H9 (cell line): ENCODE data around the gene MMP24OS. TPM values are rescaled to one million over a fixed set of nuclear protein-coding genes. Genes with fewer than 3 reads are reported as not detected.
A peak's percentile ranks its signal among the peaks of the same experiment; 100 is the strongest.

Source experiments
- DNase-seq: peaks from one replicate; pipeline ENCODE4 v3.0.0-alpha.2; 2017
- H2AFZ ChIP-seq: one replicate; pipeline ENCODE4 v1.6.1; 2013; ENCODE audit warnings: mild to moderate bottlenecking, low read length, control low read depth, moderate library complexity
- H2AK5ac ChIP-seq: 2 replicates; pipeline ENCODE4 v1.6.1; 2013; ENCODE audit warnings: low read length, control low read depth, mixed read lengths; ENCODE audit not compliant: insufficient read length
- H2BK120ac ChIP-seq: one replicate; pipeline ENCODE4 v1.6.1; 2013; ENCODE audit warnings: low read depth, mild to moderate bottlenecking, low read length, control low read depth, inconsistent platforms; ENCODE audit not compliant: poor library complexity, severe bottlenecking
- H2BK12ac ChIP-seq: 2 replicates; pipeline ENCODE4 v1.6.1; 2013; ENCODE audit warnings: low read length, control low read depth, mixed read lengths, low read depth; ENCODE audit not compliant: insufficient read length
- H2BK15ac ChIP-seq: 2 replicates; pipeline ENCODE4 v1.6.1; 2013; ENCODE audit warnings: low read depth, low read length, control low read depth
- H2BK20ac ChIP-seq: one replicate; pipeline ENCODE4 v1.6.1; 2013; ENCODE audit warnings: low read depth, mild to moderate bottlenecking, low read length, control low read depth, inconsistent platforms; ENCODE audit not compliant: poor library complexity, severe bottlenecking
- H2BK5ac ChIP-seq: 2 replicates; pipeline ENCODE4 v1.6.1; 2013; ENCODE audit warnings: low read length, control low read depth, mixed read lengths; ENCODE audit not compliant: insufficient read length
- H3K14ac ChIP-seq: 2 replicates; pipeline ENCODE4 v1.6.1; 2013; ENCODE audit warnings: low read length, control low read depth; ENCODE audit not compliant: insufficient read depth
- H3K18ac ChIP-seq: 2 replicates; pipeline ENCODE4 v1.6.1; 2013; ENCODE audit warnings: low read depth, mild to moderate bottlenecking, mixed read lengths, low read length, control low read depth; ENCODE audit not compliant: insufficient read length
- H3K23ac ChIP-seq: 2 replicates; pipeline ENCODE4 v1.6.1; 2013; ENCODE audit warnings: low read length, control low read depth, mixed read lengths, low read depth; ENCODE audit not compliant: insufficient read length
- H3K23me2 ChIP-seq: 2 replicates; pipeline ENCODE4 v1.6.1; 2013; ENCODE audit warnings: low read depth, mild to moderate bottlenecking, mixed read lengths, low read length, control low read depth; ENCODE audit not compliant: insufficient read length, poor library complexity, severe bottlenecking
- H3K27ac ChIP-seq: 2 replicates; pipeline ENCODE4 v1.5.1; 2013; ENCODE audit warnings: low read length, control low read depth, mixed read lengths, low read depth; ENCODE audit not compliant: insufficient read length
- H3K27me3 ChIP-seq: 2 replicates; pipeline ENCODE4 v1.6.1; 2013; ENCODE audit warnings: low read length, control low read depth, inconsistent platforms; ENCODE audit not compliant: insufficient read depth
- H3K4ac ChIP-seq: 2 replicates; pipeline ENCODE4 v1.6.1; 2013; ENCODE audit warnings: low read depth, mild to moderate bottlenecking, control low read depth, inconsistent platforms, low read length, moderate library complexity
- H3K4me1 ChIP-seq: 2 replicates; pipeline ENCODE4 v1.6.1; 2013; ENCODE audit warnings: low read length, control low read depth, inconsistent platforms; ENCODE audit not compliant: insufficient read depth
- H3K4me2 ChIP-seq: 2 replicates; pipeline ENCODE4 v1.6.1; 2013; ENCODE audit warnings: low read length, control low read depth, mixed read lengths; ENCODE audit not compliant: insufficient read length, insufficient read depth
- H3K56ac ChIP-seq: 2 replicates; pipeline ENCODE4 v1.6.1; 2013; ENCODE audit warnings: low read depth, mild to moderate bottlenecking, mixed read lengths, low read length, control low read depth; ENCODE audit not compliant: insufficient read length
- H3K79me1 ChIP-seq: 2 replicates; pipeline ENCODE4 v1.6.1; 2013; ENCODE audit warnings: low read depth, mild to moderate bottlenecking, moderate library complexity, low read length, control low read depth, inconsistent platforms; ENCODE audit not compliant: insufficient read depth, poor library complexity, severe bottlenecking
- H3K79me2 ChIP-seq: 2 replicates; pipeline ENCODE4 v1.6.1; 2013; ENCODE audit warnings: low read length, control low read depth, inconsistent platforms; ENCODE audit not compliant: insufficient read depth
- H3K9ac ChIP-seq: 2 replicates; pipeline ENCODE4 v1.6.1; 2013; ENCODE audit warnings: low read length, control low read depth, mixed read lengths; ENCODE audit not compliant: insufficient read length; ENCODE audit errors: extremely low read depth
- H3K9me3 ChIP-seq: one replicate; pipeline ENCODE4 v1.6.1; 2013; ENCODE audit warnings: low read depth, low read length, inconsistent platforms; ENCODE audit not compliant: control insufficient read depth
- H3T11ph ChIP-seq: one replicate; pipeline ENCODE4 v1.6.1; 2013; ENCODE audit warnings: mild to moderate bottlenecking, low read length, control low read depth, inconsistent platforms
- H4K20me1 ChIP-seq: one replicate; pipeline ENCODE4 v1.6.1; 2013; ENCODE audit not compliant: control insufficient read depth, insufficient read length, insufficient read depth
- H4K5ac ChIP-seq: 2 replicates; pipeline ENCODE4 v1.6.1; 2013; ENCODE audit warnings: low read depth, mild to moderate bottlenecking, mixed read lengths, low read length, control low read depth; ENCODE audit not compliant: insufficient read length
- H4K8ac ChIP-seq: replicated peaks from 2 replicates; pipeline ENCODE4 v1.6.1; 2013; ENCODE audit warnings: low read length, control low read depth, mixed read lengths, low read depth; ENCODE audit not compliant: insufficient read length
- H4K91ac ChIP-seq: 2 replicates; pipeline ENCODE4 v1.6.1; 2013; ENCODE audit warnings: low read depth, mild to moderate bottlenecking, moderate library complexity, mixed read lengths, low read length, control low read depth; ENCODE audit not compliant: insufficient read length
- H3K27ac Mint-ChIP-seq, 3 experiments: 2 replicates in 2 of 3; 3 replicates in 1 of 3; pipeline ENCODE4 v1.8.0; 2020 to 2021; ENCODE audit warnings: mixed read lengths in 3 of 3, mild to moderate bottlenecking in 1 of 3, moderate library complexity in 1 of 3
- H3K27me3 Mint-ChIP-seq: 2 replicates; pipeline ENCODE4 v1.8.0; 2021; ENCODE audit warnings: low read depth, mild to moderate bottlenecking, moderate library complexity, mixed read lengths
- H3K36me3 Mint-ChIP-seq, 3 experiments: 2 replicates in 2 of 3; 3 replicates in 1 of 3; pipeline ENCODE4 v1.8.0; 2020 to 2021; ENCODE audit warnings: low read depth in 3 of 3, mixed read lengths in 3 of 3; ENCODE audit not compliant: insufficient read depth in 1 of 3
- H3K4me1 Mint-ChIP-seq, 2 experiments: 2 replicates each; pipeline ENCODE4 v1.8.0; 2020; ENCODE audit warnings: mixed read lengths in 2 of 2
- H3K4me3 Mint-ChIP-seq, 2 experiments: 2 replicates in 1 of 2; 3 replicates in 1 of 2; pipeline ENCODE4 v1.8.0; 2020 to 2021; ENCODE audit warnings: mild to moderate bottlenecking in 2 of 2, mixed read lengths in 2 of 2, moderate library complexity in 1 of 2
- H3K9me3 Mint-ChIP-seq, 2 experiments: 2 replicates in 1 of 2; 3 replicates in 1 of 2; pipeline ENCODE4 v1.8.0; 2020; ENCODE audit warnings: mild to moderate bottlenecking in 2 of 2, mixed read lengths in 2 of 2, moderate library complexity in 1 of 2
- WGBS: extraction: QIAGEN DNeasy Blood & Tissue Kit; methylation state at CpG from one replicate; pipeline ENCODE4 v1.1.7; 2013; ENCODE audit warnings: missing lambda C conversion rate, low lambda C conversion rate, mixed read lengths; ENCODE audit not compliant: insufficient read length; ENCODE audit errors: extremely low coverage; 5-methylcytosine and 5-hydroxymethylcytosine counted together
- total RNA-seq: library from RNA; stranded (reverse); gene quantifications from 2 replicates; pipeline ENCODE4 v1.2.1, GENCODE V29; 2021
- TF ChIP-seq, protein P1 (sequence below): fragments of 200-600 bp; sonication (generic); conservative IDR thresholded peaks from 3 replicates; pipeline ENCODE4 v1.8.0; 2021; ENCODE audit warnings: antibody characterized with exemption, mild to moderate bottlenecking

Gene MMP24OS
- total RNA-seq, 1 experiment from 2014 or later, result 43.8 TPM

DNA sequence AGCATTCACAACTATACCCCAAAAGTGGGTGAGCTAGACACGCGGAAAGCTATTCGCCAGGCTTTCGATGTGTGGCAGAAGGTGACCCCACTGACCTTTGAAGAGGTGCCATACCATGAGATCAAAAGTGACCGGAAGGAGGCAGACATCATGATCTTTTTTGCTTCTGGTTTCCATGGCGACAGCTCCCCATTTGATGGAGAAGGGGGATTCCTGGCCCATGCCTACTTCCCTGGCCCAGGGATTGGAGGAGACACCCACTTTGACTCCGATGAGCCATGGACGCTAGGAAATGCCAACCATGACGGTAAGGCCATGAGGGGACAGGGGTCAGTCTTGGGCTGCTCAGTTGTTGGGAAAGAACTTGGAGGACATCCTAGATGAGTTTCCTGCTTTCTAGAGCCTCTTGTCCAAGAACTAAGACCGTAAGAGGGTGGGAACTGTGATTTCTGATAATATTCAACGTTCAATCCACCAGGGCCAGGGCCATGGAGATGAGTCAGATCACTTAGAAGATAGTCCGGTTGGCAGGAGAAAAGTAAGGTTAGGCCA, 23.4 kb downstream of the MMP24OS start:
- Histone ChIP-seq H2BK20ac (no peak overlapping the region), H3K79me1 (no peaks in the 10 kb centered on the region), H2AFZ (no peak overlapping the region), H3K56ac (no peak overlapping the region), H3K4me1 (no peaks in the 10 kb centered on the region; the same call in 1 of the 2 replicates), H3K14ac (no peak overlapping the region), H4K20me1 (no peaks in the 10 kb centered on the region), H4K8ac (no peak overlapping the region), H3T11ph (no peak overlapping the region), H3K79me2 (no peaks in the 10 kb centered on the region), H4K5ac (no peak overlapping the region), H3K27me3 (no peaks in the 10 kb centered on the region), H2BK12ac (no peak overlapping the region), H2BK120ac (no peak overlapping the region), H4K91ac (no peak overlapping the region), H3K23ac (no peak overlapping the region), H2BK5ac (no peak overlapping the region), H3K4ac (no peak overlapping the region), H3K9ac (no peak overlapping the region), H2BK15ac (no peak overlapping the region), H3K23me2 (no peaks in the 10 kb centered on the region), H3K27ac (no peak overlapping the region), H3K9me3 (no peaks in the 10 kb centered on the region), H3K18ac (no peak overlapping the region), H3K4me2 (no peak overlapping the region), H2AK5ac (no peak overlapping the region)
- no peak for DNase-seq
- Mint-ChIP-seq H3K27me3 (no peaks in the 10 kb centered on the region; the same call in 1 of the 2 replicates), H3K27ac (peak overlapping the region in 1 of 3 experiments; percentile 20; a peak in 1 of 7 replicates), H3K9me3 (no peaks in the 10 kb centered on the region; a peak in 1 of 5 replicates), H3K4me3 (no peak overlapping the region), H3K36me3 (peaks cover 0 to 58% (median 38%) of the 10 kb centered on the region in 3 experiments; a peak in 4 of 7 replicates), H3K4me1 (peaks cover 39 to 46% of the 10 kb centered on the region in 2 experiments)
- no CpG with 5 or more reads among the region's 12 CpGs for WGBS
- TF ChIP-seq, protein P1, sequence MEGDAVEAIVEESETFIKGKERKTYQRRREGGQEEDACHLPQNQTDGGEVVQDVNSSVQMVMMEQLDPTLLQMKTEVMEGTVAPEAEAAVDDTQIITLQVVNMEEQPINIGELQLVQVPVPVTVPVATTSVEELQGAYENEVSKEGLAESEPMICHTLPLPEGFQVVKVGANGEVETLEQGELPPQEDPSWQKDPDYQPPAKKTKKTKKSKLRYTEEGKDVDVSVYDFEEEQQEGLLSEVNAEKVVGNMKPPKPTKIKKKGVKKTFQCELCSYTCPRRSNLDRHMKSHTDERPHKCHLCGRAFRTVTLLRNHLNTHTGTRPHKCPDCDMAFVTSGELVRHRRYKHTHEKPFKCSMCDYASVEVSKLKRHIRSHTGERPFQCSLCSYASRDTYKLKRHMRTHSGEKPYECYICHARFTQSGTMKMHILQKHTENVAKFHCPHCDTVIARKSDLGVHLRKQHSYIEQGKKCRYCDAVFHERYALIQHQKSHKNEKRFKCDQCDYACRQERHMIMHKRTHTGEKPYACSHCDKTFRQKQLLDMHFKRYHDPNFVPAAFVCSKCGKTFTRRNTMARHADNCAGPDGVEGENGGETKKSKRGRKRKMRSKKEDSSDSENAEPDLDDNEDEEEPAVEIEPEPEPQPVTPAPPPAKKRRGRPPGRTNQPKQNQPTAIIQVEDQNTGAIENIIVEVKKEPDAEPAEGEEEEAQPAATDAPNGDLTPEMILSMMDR, result no peak
